Type B pancreatic cell (in vitro differentiated cells): ENCODE measurements around the gene LIX1. TPM values are rescaled to one million over a fixed set of nuclear protein-coding genes. Genes with fewer than 3 reads are reported as not detected.
"Not testable (repeated sequence)": the region's sequence is repeated elsewhere in the genome, so short reads cannot be mapped to it uniquely, and the experiment has no call there.

Source experiments
- DNase-seq: peaks from one replicate; pipeline ENCODE4 v3.0.0; 2021; ENCODE audit warnings: mixed read lengths; ENCODE audit not compliant: unreplicated experiment; ENCODE audit errors: extremely low spot score
- H3K27ac Mint-ChIP-seq: 2 replicates; pipeline ENCODE4 v1.8.0; 2021; ENCODE audit warnings: mild to moderate bottlenecking, mixed read lengths
- H3K27me3 Mint-ChIP-seq: 2 replicates; pipeline ENCODE4 v1.8.0; 2021; ENCODE audit warnings: mixed read lengths
- H3K36me3 Mint-ChIP-seq: 2 replicates; pipeline ENCODE4 v1.8.0; 2021; ENCODE audit warnings: mixed read lengths
- H3K4me1 Mint-ChIP-seq: one replicate; pipeline ENCODE4 v1.8.0; 2021; ENCODE audit warnings: mixed read lengths; ENCODE audit not compliant: unreplicated experiment
- H3K4me3 Mint-ChIP-seq: 2 replicates; pipeline ENCODE4 v1.8.0; 2021; ENCODE audit warnings: mild to moderate bottlenecking, mixed read lengths
- H3K9me3 Mint-ChIP-seq: 2 replicates; pipeline ENCODE4 v1.8.0; 2021; ENCODE audit warnings: mixed read lengths
- long read RNA-seq: library from polyadenylated mRNA; unstranded; transcript quantifications from one replicate; pipeline ENCODE4 v2.0.0, GENCODE V29; 2020
- total RNA-seq: library from RNA; stranded (reverse); gene quantifications from 2 replicates; pipeline ENCODE4 v1.2.1, GENCODE V29; 2021; ENCODE audit warnings: low replicate concordance
- TF ChIP-seq, protein P1 (sequence below): fragments of 200-600 bp; sonication (generic); conservative IDR thresholded peaks from 2 replicates; pipeline ENCODE4 v1.5.0; 2021; ENCODE audit warnings: antibody characterized with exemption, mild to moderate bottlenecking

The LIX1 gene
- 2.9 and 27.4 TPM in 2 replicates for total RNA-seq
- long read RNA-seq, full-length matches to known transcripts, result 11 of 13 reads
- long read RNA-seq, partial matches to known transcripts, result 0 of 13 reads
- long read RNA-seq, other reads (novel, unspliced or antisense), result 2 of 13 reads

DNA sequence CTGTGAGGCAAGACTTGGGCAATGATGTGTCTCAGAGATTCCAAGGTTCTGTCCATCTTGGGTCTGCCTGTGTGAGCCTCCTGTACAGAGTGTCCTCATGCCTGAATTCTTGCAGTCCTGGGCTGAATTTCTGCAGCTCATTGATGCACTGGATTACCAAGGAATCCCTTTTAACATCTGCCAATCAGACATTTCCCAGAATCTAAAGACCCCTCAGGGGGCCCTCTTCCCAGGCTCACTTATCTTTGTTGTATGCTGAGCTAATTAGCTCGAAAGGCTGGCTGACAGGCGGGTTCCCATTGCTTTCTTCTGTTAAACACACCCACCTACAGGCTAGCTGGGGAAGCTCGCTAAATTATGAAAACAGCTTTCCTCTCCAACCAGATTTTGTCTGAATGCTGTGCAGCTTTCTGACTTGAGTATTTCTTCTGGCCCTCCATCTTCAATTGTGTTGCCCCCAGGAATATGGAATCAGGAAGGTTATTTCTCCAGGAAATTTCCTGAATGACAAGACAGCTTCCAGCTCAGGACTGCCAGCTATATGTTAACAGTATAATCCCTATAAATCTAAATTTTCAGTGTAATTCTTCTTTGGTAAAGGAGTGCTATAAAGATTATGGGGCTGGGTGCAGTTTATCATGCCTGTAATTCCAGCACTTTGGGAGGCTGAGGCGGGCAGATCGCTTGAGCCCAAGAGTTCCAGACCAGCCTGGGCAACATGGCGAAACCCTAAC is at the start of gene LIX1:
TSS of gene LIX1 (minus strand) at position 91 of the 734 bp plus-strand sequence. CDS start at position 56, 35 bp downstream.
- peaks cover 3% of the 10 kb centered on the region for H3K27me3 Mint-ChIP-seq
- peaks cover 39% of the 10 kb centered on the region for H3K4me1 Mint-ChIP-seq
- H3K4me3 Mint-ChIP-seq, result peak within 1 kb of the TSS; percentile 77
- no peaks in the 10 kb centered on the region for H3K36me3 Mint-ChIP-seq
- H3K27ac Mint-ChIP-seq, result peak within 1 kb of the TSS; percentile 50
- TF ChIP-seq, protein P1, sequence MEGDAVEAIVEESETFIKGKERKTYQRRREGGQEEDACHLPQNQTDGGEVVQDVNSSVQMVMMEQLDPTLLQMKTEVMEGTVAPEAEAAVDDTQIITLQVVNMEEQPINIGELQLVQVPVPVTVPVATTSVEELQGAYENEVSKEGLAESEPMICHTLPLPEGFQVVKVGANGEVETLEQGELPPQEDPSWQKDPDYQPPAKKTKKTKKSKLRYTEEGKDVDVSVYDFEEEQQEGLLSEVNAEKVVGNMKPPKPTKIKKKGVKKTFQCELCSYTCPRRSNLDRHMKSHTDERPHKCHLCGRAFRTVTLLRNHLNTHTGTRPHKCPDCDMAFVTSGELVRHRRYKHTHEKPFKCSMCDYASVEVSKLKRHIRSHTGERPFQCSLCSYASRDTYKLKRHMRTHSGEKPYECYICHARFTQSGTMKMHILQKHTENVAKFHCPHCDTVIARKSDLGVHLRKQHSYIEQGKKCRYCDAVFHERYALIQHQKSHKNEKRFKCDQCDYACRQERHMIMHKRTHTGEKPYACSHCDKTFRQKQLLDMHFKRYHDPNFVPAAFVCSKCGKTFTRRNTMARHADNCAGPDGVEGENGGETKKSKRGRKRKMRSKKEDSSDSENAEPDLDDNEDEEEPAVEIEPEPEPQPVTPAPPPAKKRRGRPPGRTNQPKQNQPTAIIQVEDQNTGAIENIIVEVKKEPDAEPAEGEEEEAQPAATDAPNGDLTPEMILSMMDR, result peak; percentile 76
- H3K9me3 Mint-ChIP-seq, result no peaks in the 10 kb centered on the region
- DNase-seq, result no peak

DNA sequence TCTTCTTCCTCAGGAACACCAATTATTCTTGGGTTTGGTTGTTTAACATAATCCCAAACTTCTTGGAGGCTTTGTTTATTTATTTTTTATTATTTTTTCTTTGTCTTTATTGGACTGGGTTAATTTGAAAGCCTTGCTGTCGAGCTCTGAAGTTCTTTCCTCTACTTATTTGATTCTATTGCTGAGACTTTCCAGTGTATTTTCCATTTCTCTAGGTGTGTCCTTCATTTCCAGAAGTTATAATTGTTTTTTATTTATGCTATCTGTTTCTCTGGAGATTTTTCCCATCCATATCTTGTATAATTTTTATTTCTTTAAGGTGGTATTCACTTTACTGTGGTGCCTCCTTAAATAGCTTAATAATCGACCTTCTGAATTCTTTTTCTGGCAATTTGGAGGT is 49.5 kb upstream of the LIX1 start:
- no peaks in the 10 kb centered on the region for H3K36me3 Mint-ChIP-seq
- no peak for DNase-seq
- peaks cover 15% of the 10 kb centered on the region for H3K4me1 Mint-ChIP-seq
- H3K27ac Mint-ChIP-seq, result no peak overlapping the region
- TF ChIP-seq, protein P1, result no peak
- H3K9me3 Mint-ChIP-seq, result peaks cover 12% of the 10 kb centered on the region
- H3K4me3 Mint-ChIP-seq, result no peak overlapping the region
- H3K27me3 Mint-ChIP-seq, result no peaks in the 10 kb centered on the region

DNA sequence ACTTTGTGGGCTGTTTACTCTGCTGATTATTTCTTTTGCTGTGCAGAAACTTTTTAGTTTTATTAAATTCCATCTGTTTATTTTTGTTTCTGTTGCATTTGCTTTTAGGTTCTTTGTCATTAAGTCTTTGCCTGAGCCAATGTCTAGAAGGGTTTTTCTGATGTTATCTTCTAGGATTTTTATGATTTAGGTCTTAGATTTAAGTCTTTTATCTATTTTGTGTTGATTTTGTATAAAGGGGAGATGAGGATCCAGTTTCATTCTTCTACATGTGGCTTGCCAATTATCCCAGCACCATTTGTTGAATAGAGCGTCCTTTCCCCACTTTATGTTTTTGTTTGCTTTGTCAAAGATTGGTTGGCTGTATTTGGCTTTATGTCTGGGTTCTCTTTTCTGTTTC is 47.1 kb upstream of the LIX1 start:
- not testable (repeated sequence) for DNase-seq, H3K36me3 Mint-ChIP-seq, H3K4me3 Mint-ChIP-seq, H3K27me3 Mint-ChIP-seq, H3K27ac Mint-ChIP-seq
- Mint-ChIP-seq H3K4me1 (peaks cover 15% of the 10 kb centered on the region), H3K9me3 (peaks cover 12% of the 10 kb centered on the region)

DNA sequence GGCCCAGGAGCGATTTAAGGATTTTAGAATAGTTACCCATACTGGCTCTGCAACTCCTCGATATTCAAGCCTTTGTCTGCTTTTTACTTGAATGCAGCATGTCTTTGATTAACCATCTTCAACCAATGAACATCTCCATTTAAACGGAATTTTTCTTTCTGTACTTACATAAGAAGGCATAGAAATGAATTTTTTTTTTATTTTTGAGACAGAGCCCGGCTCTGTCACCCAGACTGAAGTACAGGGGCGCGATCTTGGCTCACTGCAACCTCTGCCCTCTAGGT is 41.5 kb upstream of the LIX1 start:
- Mint-ChIP-seq H3K27ac (peak overlapping the region; percentile 99), H3K4me3 (peak overlapping the region; percentile 95), H3K4me1 (peaks cover 22% of the 10 kb centered on the region)

DNA sequence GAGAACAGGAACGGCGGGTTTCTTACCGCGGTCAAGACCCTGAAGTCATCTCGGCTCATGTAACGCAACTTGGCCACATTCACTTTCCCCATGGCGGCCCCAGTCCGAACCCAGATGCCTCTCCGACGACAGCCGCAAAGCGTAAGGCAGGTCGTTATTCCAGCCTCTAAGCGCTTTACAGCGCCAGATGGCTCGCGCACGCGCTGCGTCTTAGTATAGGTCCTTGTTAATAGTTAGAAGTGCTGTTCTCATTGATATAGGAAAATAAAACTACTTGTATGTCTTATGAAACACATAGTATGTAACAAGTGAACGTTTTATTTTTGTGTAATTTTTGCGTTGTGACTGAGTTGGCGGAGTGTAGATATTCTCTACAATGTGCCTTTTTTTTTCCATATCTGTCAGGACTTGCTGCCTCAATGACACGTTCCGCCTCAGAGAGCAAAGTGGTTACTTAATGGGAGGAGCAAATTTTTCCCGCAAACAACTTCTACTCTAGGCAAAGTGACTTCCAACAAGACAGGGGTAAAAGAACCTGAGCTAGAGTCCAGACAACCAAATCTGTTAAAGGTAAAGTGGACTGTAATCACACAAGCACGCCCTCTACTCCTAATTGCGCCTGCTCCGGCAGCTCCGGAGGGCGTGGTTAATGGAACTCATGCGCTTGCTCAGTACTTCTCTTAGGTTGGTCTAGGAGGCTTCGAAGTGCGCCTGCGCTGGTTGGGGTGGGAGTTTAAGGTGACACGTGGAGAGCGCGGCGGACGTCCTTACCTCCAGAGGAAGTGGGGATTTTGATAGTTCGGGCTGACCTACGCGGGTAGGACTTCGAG is 40.9 kb upstream of the LIX1 start, which contains the start of gene RIOK2:
TSS of gene RIOK2 (minus strand) at position 148 of the 830 bp plus-strand sequence. CDS start at position 92, 56 bp downstream.
- TF ChIP-seq, protein P1, result no peak
- H3K27me3 Mint-ChIP-seq, result no peaks in the 10 kb centered on the region
- peak; percentile 90 for DNase-seq
- H3K36me3 Mint-ChIP-seq, result peaks cover 18% of the 10 kb centered on the region
- H3K4me3 Mint-ChIP-seq, result peak within 1 kb of the TSS; percentile 95
- H3K27ac Mint-ChIP-seq, result peak within 1 kb of the TSS; percentile 99
- no peaks in the 10 kb centered on the region for H3K9me3 Mint-ChIP-seq
- peaks cover 22% of the 10 kb centered on the region for H3K4me1 Mint-ChIP-seq

More for the DNA sequence above, 41.5 kb upstream of the LIX1 start:
- TF ChIP-seq, protein P1, result no peak
- Mint-ChIP-seq H3K36me3 (peaks cover 13% of the 10 kb centered on the region), H3K9me3 (no peaks in the 10 kb centered on the region), H3K27me3 (no peaks in the 10 kb centered on the region)
- no peak for DNase-seq
